ENCODE data around the gene KCP.

Gene KCP

DNA sequence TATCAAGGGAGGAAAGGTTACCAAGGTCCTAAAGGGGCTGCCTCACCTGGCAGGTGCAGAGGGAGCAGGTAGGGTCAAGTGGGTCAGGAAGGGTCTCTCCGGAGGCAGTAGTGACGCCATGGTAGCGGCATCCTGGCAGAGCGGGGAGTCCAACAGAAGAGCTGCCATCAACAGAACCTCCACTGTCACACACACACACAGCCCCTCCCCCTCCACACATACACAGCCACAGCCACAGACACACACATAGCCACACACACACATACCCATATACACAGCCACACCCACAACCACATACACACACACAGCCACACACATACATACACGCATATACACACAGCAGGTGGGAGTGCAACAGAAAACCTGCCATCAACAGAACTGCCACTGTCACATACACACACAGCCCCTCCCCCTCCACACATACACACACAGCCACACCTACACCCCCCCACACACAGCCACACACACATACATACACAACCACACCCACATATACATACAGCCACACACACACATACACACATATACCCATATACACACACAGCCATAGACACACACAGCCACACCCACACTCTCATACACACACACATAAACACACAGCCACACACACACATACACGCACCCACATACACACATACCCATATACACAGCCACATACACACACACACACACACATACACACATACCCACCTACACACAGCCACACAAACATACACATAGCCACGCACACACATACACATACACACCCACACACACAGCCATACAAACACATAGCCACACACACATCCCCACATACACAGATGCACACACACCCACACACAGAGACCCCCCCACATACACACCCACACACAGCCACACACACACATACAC lies 23.1 kb downstream of the KCP start:
- DNase-seq (ENCODE audit: low read depth, low spot score): no peak

DNA sequence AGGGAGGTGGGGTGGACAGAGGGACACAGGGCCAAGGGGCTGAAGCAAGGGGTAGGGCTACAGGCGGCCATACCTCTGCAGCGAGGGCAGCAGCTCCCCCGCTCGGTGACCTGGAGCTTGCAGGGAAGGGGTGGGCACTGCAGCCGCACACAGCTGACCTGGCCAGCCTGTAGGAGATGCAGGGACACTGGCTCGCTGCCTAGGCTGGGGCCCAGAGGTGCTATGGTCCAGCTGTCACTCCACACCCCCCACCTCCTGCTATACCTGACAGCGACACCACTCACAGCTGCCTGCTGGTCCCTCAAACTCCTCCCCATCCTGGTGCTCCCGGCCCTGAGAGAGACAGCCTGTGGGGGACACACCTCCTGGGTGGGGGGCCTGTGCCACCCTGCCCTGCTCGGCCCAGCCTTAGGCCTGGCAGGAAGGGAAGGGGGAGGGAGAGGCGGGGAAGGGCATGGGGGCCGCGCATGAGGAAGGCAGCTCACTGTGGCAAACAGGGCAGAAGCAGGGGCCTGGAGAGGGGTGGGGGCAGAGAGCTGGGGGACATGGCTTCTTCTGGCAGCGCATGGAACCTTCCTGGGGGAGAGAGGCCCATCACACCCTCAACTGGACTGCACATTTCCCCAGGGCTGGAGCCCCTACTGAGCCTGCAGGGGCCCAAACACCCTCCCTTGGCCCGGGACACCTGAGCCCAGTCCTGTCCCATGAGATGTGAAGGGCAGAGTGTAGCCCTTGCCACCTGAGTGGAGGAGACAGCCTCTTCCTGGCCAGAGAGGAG lies 23.9 kb downstream of the KCP start:
- no peak for DNase-seq (ENCODE audit: low read depth, low spot score)

DNA sequence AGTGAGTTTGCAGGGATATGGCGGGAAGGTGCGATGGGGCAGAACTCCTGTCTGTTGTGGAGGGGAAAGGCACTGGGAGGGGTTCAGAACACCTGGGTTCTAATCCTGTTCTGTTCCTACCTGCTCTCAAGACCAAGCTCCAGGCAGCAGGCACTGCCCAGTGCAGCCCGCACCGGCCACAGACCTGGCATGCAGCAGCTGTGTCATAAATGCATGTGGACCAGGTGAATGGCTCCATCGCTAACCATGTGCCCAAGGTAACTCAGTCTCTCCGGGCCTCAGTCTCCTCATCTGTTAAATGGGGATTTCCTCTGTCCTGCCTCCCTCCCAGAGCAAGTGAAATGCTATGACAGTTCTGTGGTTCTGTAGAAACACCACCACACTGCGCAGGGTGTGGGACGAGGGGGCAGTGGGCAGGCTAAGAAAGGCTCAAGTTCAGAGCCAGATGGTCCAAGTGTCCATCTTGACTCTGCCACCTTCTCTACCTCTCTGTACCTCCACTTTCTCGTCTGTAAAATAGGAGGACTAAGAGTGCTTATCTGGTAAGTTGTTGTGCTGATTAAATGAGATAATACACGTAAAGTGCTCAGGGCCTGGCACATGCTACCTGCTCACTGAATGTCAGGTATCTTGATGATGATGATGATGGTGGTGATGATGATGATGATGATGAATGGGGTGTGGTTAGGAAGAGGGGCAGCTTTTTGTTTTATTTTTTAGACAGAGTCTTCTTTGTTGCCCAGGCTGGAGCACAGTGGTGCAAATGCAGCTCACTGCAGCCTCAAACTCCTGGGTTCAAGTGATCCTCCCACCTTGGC lies 24.9 kb downstream of the KCP start:
- no peak for DNase-seq (ENCODE audit: low read depth, low spot score)

DNA sequence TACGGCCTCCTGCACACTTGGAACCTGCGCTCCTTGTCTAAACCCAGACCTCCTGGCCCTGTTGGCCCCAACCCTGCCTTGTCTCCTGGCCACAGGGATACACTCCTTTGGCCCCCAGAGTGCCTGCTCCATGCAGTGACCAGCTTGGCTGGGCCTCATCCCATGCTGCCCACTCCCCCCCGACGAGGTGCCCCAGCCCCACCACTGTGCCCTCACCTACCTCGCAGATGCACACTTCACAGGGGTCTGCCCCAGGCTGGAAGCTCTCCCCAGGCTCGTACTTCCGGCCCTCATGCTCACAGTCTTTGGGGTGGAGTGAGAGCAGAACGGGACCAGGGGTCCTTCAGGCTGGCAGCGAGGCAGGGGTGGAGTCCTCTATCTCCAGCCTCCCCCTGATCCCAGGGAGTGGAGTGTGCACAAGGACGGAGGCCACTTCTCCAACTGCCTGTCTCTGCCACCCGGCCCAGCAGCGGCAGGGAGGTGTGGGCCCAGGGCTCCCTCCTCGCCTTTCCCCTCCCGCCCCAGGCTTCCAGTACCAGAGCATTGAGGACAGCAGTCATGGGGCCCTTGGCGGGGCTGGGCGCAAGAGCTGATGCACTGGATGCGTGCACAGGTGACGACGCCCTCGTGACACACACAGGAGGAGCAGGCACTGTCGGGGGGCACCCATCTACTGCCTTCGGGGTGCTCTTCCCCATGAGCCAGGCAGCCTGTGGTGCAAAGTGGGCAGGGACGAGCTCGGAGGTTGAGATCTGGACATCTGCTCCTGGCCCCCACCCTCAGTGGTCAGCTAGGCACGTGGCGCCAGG lies 25.7 kb downstream of the KCP start:
- no peak for DNase-seq (ENCODE audit: low read depth, low spot score)

DNA sequence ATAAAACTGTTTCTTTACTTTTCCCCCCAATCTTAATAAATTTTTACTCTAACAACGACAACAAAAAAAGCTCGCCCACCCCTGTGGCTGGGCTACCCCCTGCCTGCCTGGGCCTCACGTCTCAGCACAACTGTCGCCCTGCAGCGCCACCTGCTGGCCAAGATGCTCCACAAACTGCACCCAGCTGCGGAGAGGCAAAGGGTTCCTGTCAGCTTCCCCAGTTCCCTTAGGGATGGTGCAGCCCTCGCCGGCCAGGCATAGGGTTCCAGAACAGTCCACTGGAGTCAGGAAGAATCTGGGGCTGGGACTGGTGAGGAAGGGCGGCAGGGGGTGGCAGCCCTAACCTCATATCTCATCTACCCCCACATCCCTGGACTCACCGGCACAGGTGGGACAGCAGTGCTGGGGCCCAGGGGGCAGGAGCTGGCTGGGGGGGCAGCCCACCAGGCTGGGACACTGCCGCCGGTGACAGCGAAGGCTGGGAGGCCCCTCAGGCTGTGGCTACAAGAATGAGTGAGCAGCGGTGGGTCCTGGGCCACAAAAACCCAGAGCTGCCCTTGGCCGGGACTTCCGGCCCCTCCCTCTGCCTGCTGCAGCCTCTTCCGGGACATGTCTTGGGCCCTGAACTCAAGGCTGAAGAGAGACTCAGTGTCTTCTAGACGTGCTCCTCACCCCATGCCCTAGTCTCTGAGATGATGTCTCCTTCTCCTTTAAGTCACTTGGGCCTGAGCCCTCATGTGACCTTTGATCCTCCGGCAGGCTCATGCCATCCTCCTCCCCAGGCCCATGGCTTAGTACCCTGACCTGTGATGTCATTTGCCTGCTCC lies 26.7 kb downstream of the KCP start:
- peak; percentile 78 for DNase-seq (ENCODE audit: low read depth, low spot score)

DNA sequence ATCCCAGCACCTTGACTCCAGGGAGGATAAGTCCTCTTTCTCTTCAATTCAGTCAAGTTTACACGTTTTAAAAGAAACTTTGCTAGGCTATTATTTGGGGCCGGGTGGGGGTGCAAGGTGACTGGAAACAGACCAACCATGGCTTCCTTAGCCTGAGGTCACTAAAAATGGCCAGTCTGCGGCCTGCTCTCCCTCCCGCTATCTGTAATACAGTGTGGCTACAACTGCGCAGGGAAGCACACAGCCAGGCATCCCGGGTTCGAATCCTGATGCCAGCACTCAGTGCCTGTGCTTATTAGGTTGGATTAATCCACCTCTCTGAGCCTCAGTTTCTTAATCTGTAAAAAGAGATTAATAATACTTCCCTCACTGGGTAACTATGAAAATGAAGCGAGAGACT lies 28.4 kb downstream of the KCP start:
- no peak for DNase-seq (ENCODE audit: low read depth, low spot score)

DNA sequence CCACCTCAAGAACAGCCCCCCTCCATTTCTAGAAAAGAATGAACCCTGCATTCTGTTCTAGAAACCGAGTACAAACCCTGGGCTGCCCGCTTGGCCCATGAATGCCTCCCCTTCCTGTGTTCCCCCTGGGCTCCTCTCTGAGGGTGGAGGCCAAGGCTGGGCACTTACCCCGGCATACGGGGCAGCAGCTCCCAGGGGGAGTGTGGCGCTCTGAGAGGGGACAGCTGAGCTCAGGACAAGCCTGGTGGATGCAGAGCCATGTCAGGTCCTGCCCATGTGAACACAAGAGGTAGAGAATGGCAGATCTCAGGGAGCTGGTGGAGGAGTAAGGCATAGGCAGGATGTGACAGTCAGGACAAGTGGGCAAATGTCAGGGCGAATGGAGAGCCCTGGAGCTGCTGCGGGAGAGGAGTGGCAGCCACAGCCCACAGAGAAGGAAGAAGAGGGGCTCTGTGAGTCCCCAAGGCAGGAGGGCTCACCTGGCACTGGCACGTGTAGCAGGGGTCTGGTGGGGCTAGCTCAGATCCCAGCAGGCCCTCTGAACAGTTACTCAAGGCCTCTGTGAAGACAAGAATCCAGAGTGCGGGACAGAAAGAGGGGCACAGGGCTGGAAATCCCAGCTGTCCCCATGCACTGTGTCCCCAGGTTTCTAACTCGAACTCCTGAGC lies 28.9 kb downstream of the KCP start:
- no peak for DNase-seq (ENCODE audit: low read depth, low spot score)

DNA sequence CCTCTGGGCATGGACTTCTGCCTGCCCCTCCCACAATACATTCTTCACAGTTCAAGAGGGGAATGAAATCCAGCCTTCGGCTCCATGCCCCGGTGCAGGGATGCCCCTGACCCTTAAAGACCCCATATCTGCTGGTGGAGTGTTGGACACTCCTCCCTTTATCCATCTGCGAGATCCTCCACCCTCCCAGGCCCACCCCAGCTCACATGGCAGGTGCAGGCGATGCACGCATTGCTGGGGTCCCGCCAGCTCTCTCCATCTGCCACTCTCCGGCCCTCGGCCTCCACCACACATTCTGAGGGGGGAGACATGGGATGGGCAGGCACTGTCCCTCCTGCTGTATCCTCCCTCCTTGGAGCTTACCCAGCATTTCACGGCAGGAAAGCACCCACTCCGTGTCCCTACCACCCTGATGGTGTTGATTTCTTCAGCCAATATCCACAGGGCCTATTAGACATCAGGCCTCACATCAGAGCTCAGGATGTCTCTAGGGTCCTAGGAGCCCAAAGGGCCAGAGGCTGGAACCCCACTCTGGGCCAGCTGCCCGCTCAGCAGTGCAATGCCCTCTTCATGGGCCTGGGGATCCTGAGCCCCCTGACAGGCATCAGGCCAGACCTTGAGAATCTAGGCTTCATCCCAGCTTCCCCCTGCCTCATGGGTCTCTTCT lies 29.6 kb downstream of the KCP start:
- DNase-seq (ENCODE audit: low read depth, low spot score): no peak

DNA sequence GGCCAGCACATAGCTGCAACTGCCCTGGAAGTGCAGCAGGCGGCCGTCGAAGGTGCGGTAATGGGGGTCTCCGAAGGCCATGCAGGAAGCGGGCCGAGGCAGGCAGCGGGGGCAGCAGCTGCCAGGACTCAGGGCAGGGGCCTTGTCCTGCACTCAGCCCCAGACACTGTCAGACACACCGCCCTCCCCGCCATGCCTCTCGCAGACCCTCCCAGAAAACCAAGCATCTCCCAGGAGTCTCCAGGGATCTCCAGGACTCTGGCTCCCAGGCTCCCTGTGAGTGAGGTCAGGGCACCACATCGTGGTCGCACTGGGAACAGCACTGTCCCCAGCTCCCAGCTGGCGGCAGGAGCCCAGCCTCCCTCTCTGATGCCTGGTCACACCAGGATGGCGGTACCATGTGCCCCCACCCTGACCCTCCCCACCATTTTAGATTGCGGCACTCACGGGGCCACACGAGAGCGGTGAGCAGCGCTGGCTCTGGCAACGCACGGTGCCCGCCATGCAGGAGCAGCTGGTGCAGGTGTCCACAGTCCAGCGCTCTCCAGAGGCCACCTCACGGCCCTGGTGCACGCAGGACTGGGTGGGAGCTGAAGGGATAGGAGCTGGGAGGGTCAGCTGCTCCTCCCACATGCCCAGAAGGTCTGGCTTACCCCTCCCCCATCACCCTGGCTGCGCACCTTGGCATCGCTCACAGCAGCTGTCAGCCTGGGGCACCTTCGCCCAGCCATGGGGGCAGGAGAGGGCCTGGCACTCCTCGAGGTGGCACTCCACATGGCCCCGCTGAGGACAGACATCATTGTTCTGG lies 30.4 kb downstream of the KCP start:
- DNase-seq (ENCODE audit: low read depth, low spot score): no peak

DNA sequence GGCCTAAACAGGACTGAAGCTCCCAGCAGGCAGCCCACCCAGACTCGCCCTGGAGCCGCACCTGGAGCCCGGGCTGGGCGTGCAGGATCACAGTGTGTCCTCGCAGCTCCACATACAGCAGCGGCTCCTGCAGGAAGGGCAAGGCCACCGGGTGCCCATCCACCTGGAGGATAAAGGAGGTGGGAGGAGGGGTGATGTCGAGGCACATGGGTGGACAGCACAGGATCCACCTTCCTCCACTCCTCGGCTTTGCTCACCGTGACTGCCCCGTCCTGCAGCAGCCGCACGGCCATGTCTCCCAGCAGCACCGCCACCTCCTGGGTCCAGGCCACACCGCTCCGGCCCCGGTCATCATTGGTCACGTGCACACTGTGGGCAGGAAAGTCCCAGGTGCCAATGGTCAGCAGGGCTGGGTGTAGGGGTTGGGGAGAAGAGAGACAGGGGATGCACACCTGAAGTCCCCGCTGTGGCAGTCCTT lies 31.0 kb downstream of the KCP start:
- DNase-seq (ENCODE audit: low read depth, low spot score): no peak

DNA sequence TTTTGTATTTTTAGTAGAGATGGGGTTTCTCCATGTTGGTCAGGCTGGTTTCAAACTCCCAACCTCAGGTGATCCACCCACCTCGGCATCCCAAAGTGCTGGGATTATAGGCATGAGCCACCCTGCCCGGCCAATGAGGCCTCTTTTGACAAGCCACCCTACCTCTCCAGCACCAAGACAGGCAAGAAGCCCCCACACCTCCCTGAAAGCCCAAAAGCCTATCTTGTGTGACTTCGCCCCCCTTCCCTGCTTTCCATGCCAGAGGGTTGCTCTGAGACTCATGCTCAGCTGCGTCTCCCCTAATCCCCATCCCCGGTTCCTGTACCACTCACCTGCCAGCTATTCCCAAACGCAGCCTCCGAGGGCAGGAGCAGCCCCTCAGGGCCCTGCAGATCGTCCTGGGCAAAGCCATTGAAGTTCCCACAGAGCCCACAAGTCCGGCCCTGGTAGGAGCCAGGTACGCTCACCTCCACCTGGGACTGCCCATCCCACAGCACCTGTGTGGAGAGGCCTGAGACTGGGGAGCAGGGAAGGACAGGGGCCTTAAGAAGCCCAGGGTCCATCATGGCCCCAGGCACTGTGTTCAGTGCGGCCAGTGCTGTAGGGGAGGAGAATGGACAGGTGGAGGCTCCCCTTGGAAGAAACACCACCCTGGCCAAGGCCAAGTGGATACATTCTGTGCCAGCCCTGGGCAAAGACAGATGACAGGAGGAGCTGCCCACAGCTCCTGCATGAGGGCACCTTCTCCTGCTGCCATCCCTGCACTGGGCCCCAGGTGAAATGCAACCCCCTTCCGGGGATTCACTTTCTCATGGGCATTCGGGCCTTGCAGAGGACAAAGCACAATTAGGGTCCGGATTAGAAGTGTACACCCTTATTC lies 32.0 kb downstream of the KCP start:
- DNase-seq (ENCODE audit: low read depth, low spot score): no peak

DNA sequence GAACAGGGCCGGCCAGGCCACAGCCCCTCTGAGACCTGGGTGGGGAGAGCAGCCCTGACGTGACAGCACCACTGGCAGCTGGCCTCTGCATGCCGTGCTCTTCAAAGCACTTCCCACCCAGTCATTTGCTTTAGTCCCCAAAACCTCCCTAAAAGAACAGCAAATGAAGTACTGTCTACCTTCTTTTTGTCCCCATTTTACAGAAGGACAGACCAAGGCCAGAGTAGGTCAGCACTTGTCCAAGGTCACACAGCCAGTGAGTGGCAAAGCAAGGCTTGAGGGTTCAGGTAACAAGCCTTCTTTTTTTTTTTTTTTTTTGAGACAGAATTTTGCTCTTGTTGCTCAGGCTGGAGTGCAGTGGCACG lies 32.8 kb downstream of the KCP start:
- DNase-seq (ENCODE audit: low read depth, low spot score): no peak

DNA sequence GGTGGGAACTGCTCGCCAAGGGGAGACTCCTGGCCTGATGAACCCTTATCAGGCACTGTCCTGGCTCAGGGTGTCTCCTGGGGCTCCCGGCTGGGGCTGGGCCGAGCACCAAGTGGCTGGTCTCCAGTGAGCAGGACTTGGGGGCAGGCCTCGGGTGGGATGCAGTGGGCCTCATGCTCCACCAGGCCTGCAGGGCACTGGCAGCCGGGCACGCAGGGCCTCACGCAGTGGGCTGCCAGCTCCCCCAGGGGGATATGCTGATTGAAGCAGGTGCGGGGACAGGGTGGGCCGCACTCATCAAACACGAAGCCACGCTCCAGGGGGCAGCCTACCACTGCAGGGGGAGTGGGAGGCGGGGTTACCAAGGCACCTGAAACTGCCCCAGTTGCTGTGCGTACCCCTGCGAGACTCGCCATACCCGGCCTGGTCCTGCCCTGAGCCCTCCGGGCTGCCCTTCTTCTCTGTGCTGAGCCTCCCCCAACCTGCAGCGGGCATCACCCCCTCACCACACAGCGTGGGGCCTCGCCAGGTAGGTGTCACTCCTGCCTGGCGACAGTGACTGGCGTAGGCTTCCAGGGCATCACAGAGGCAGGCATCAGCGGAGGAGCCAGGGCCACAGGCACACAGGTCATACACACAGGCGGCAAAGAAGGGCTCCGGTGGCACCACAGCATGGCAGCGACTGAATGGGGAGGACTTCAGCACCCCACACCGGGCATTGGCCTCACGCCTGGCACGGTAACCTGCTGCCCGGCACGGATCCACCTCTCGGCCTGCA lies 33.3 kb downstream of the KCP start:
- DNase-seq (ENCODE audit: low read depth, low spot score): no peak

DNA sequence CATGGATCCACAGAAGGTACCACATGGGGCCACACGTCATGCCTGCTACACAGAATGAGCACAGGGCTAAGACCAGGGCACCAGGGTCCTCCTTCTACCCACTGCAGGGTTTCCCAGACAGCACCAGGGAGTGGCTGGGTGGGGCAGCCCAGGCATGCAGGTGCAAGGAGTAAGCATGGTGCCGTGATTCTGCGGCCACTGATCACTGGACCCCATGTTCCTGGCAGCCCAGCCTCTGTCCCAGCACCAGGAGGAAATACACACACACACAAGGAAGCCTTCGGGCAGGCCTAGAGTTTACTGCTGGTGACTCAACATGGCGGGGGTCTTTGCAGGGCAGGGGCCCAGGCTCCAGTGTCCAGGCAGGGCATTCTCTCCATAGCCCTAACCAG lies 33.9 kb downstream of the KCP start:
- no peak for DNase-seq (ENCODE audit: low read depth, low spot score)

DNA sequence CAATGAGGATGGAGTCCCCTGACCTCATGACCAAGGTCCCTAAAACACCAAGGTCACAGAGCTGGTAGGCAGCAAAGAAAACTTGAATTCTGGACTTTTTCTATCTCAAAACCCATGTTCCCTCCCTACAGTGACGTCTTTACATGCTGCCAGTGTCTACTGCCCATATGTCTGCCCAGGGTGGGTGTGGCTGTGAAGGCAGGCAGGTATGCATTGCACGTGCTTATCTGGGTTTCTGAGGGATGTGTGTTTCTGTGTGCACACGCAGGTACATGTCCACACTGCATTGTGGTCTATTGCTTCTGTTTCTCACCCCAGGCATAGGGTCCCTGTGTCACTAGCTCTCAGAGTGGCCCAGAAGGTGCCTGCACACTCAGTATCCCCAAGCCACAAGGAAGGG lies 34.4 kb downstream of the KCP start:
- no peak for DNase-seq (ENCODE audit: low read depth, low spot score)

DNA sequence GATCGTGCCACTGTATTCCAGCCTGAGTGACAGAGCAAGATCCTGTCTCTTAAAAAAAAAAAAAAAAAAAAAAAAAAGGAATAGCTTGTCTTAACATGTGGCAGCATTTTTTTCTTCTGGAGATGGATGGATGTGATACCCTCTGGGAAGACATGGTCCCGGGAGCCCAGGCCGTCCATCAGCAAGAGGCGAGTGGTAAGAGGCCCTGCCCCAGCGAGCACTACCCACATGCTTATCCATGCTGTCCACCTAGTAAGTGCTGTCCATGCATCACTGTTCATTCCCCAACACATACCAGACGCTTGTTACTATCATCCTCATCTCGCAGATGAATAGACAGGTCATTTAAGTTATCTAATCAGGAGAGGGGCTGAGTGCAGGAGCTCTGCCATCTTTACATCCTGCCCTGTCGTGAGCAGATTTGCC lies 35.0 kb downstream of the KCP start:
- no peak for DNase-seq (ENCODE audit: low read depth, low spot score)
